ENCODE data around the gene TEX53.

Gene TEX53

GRCh38 chr9:114614373-114614772 is 43.2 kb downstream of the TEX53 start:
- ATAC-seq = no peak
- TF ChIP-seq ISL1 (CRISPR knock-in tag; IDR thresholded peaks at IDR 0.05) (no peak), ZFP3 (CRISPR knock-in tag; IDR thresholded peaks at IDR 0.05) (no peak), CSRNP3 (CRISPR knock-in tag; IDR thresholded peaks at IDR 0.05) (no peak), ARNTL (CRISPR knock-in tag; IDR thresholded peaks at IDR 0.05; ENCODE audit: borderline replicate concordance, low read depth) (no peak), BACH2 (CRISPR knock-in tag; IDR thresholded peaks at IDR 0.05; ENCODE audit: borderline replicate concordance) (no peak), TOX (CRISPR knock-in tag; IDR thresholded peaks at IDR 0.05; ENCODE audit: borderline replicate concordance) (no peak), CREB5 (CRISPR knock-in tag; IDR thresholded peaks at IDR 0.05; ENCODE audit: low read depth) (no peak), RARB (CRISPR knock-in tag; IDR thresholded peaks at IDR 0.05) (no peak), ESRRG (CRISPR knock-in tag; IDR thresholded peaks at IDR 0.05) (no peak), ZFP30 (CRISPR knock-in tag; IDR thresholded peaks at IDR 0.05) (no peak), ZNF8 (CRISPR knock-in tag; IDR thresholded peaks at IDR 0.05) (no peak), TCF4 (CRISPR knock-in tag; IDR thresholded peaks at IDR 0.05; ENCODE audit: borderline replicate concordance) (no peak), CSDC2 (CRISPR knock-in tag; IDR thresholded peaks at IDR 0.05) (no peak), TSHZ2 (CRISPR knock-in tag; IDR thresholded peaks at IDR 0.05) (no peak), POU6F1 (CRISPR knock-in tag; IDR thresholded peaks at IDR 0.05; ENCODE audit: borderline replicate concordance, low read depth) (no peak)

- no peak for ATAC-seq
- TF ChIP-seq RARB (CRISPR knock-in tag; IDR thresholded peaks at IDR 0.05) (no peak), CREB5 (CRISPR knock-in tag; IDR thresholded peaks at IDR 0.05; ENCODE audit: low read depth) (no peak), TOX (CRISPR knock-in tag; IDR thresholded peaks at IDR 0.05; ENCODE audit: borderline replicate concordance) (no peak), ARNTL (CRISPR knock-in tag; IDR thresholded peaks at IDR 0.05; ENCODE audit: borderline replicate concordance, low read depth) (no peak), ZNF70 (CRISPR knock-in tag; IDR thresholded peaks at IDR 0.05) (no peak), GLIS3 (CRISPR knock-in tag; IDR thresholded peaks at IDR 0.05) (no peak)
Measured at GRCh38 chr9:114613919-114614318, 43.7 kb downstream of the TEX53 start.

- TF ChIP-seq ZFP3 (CRISPR knock-in tag; IDR thresholded peaks at IDR 0.05) (no peak), ZNF565 (CRISPR knock-in tag; conservative IDR thresholded peaks at IDR 0.05; ENCODE audit: low read depth) (no peak), TOX (CRISPR knock-in tag; IDR thresholded peaks at IDR 0.05; ENCODE audit: borderline replicate concordance) (no peak), RARB (CRISPR knock-in tag; IDR thresholded peaks at IDR 0.05) (no peak), SNAI2 (CRISPR knock-in tag; IDR thresholded peaks at IDR 0.05) (no peak), TSHZ2 (CRISPR knock-in tag; IDR thresholded peaks at IDR 0.05) (no peak)
- no peak for ATAC-seq
Measured at GRCh38 chr9:114613087-114613486, 44.5 kb downstream of the TEX53 start.

Measured in SK-N-SH treated with all-trans-retinoic acid at 6 μM for 48 hours (cell line).